Measurements from ENCODE around the gene DCUN1D3. TPM values are rescaled to one million over a fixed set of nuclear protein-coding genes. Genes with fewer than 3 reads are reported as not detected.

DCUN1D3 gene
- total RNA-seq, 1 donor from 2014 or later, result 4.1 TPM

DNA sequence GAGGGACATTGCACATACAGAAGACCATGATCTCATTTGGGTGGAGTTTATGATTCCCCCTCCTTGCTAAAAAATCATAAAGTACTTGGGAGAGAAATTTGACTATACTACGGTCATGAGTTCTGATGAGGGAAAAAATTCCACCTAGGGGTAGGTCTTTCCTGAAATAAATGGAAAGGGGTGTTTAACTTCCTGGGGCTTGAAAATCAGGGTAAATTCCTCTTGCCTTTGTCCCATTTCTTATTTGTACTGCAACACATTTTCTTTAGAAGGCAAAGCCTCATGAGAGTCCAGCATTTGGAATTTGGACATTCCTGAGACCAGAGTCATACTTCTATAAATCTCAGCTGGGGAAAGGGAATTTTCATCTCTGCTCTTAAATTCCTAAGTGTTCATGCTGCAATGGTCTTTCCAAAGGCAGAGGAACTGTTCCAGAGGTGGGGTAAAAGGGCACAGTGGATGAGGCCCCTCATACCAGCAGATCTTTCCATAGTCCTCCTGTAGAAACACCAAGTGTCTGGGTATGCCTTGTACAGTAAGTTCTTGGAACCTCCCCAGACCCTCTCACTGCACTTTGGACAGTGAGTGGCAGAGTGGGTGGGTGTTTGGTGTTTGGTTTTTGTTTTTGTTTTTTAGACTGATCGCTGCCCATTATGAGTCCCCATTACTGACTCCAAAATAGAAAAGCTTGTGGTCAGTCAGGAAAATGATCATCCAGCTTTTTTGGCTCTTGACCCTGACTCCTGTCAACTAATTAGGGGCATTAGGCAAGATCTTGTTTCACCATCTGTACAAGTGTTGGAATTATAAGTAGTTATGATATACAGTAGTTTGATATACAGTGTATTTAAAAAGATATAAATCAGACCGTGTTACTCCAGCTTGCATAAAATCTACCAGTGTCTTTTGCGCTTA is 6.4 kb upstream of the DCUN1D3 start:
- no peak overlapping the region for H3K27ac Mint-ChIP-seq
- ATAC-seq (ENCODE audit: low read depth), result no peak
- intact Hi-C loops (cut with micrococcal nuclease), result loop anchor here (10.0 kb wide), 1 partner anchor 52 kb away; no protein-coding TSS in a partner anchor
- TF ChIP-seq CTCF (IDR thresholded peaks at IDR 0.05), result no peak
- no peaks in the 10 kb centered on the region for H3K27me3 Mint-ChIP-seq
- DNase-seq, result no peak
- H3K4me1 Mint-ChIP-seq, result peaks cover 38% of the 10 kb centered on the region
- POLR2A ChIA-PET, result no interaction called here
- no peaks in the 10 kb centered on the region for H3K9me3 Mint-ChIP-seq
- no peak overlapping the region for H3K4me3 Mint-ChIP-seq
- peaks cover 6% of the 10 kb centered on the region for H3K36me3 Mint-ChIP-seq (ENCODE audit: low read depth)
- CTCF ChIA-PET, result interaction anchor here (1.1 kb wide), 1 partner anchor 56 kb away, joined by 3 read pairs; no protein-coding TSS in a partner anchor

DNA sequence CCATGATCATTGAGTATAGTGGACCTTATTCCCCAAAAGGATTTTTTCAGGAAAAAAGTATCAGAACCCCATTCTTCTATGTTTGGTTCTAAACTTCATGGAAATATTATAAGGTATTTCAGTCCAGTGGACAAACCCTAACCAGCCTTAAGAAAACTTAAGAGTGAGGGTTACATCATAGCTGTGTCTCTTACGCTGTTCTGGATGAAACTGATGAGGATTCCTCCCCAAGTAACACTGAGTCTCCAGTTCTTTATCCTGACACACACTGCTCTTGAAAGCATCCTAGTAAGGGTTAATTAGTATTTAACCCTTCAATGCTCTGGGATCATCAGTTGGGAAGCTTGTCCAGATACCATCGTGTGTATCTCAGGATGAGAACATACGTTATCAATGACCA is 5.4 kb upstream of the DCUN1D3 start:
- H3K36me3 Mint-ChIP-seq (ENCODE audit: low read depth), result peaks cover 16% of the 10 kb centered on the region
- H3K4me1 Mint-ChIP-seq, result peaks cover 48% of the 10 kb centered on the region
- no peak overlapping the region for H3K27ac Mint-ChIP-seq
- no peaks in the 10 kb centered on the region for H3K27me3 Mint-ChIP-seq
- TF ChIP-seq CTCF (IDR thresholded peaks at IDR 0.05), result no peak
- H3K4me3 Mint-ChIP-seq, result no peak overlapping the region
- ChIA-PET CTCF (no interaction called here), POLR2A (interaction anchor here (0.6 kb wide), 1 partner anchor 281 kb away, joined by 3 read pairs; no protein-coding TSS in a partner anchor)
- ATAC-seq (ENCODE audit: low read depth) (no peak), DNase-seq (no peak)
- intact Hi-C loops (cut with micrococcal nuclease), result loop anchor here (10.0 kb wide), 1 partner anchor 51 kb away; no protein-coding TSS in a partner anchor
- H3K9me3 Mint-ChIP-seq, result no peaks in the 10 kb centered on the region

GRCh38 chr16:20904507-20905081 is 4.4 kb upstream of the DCUN1D3 start:
- Mint-ChIP-seq H3K36me3 (ENCODE audit: low read depth) (peaks cover 20% of the 10 kb centered on the region), H3K4me3 (peak overlapping the region; percentile 62), H3K9me3 (no peaks in the 10 kb centered on the region), H3K4me1 (peaks cover 52% of the 10 kb centered on the region), H3K27ac (peak overlapping the region; percentile 80), H3K27me3 (no peaks in the 10 kb centered on the region)
- CTCF ChIA-PET, result interaction anchor here (1.4 kb wide), 1 partner anchor 29 kb away, joined by 3 read pairs; no protein-coding TSS in a partner anchor
- intact Hi-C loops (cut with micrococcal nuclease), result loop anchor here (5.0 to 10.0 kb wide), 2 partner anchors 50 to 232 kb away; no protein-coding TSS in a partner anchor
- POLR2A ChIA-PET, result interaction anchor here (0.6 to 3.2 kb wide), 6 partner anchors 14 to 997 kb away, joined by 3 to 18 read pairs (median 3); partner anchors contain the start of genes ACSM3, ERI2, REXO5 and THUMPD1
- TF ChIP-seq CTCF (IDR thresholded peaks at IDR 0.05), result no peak
- DNase-seq, result no peak
- ATAC-seq (ENCODE audit: low read depth), result peak; percentile 11

DNA sequence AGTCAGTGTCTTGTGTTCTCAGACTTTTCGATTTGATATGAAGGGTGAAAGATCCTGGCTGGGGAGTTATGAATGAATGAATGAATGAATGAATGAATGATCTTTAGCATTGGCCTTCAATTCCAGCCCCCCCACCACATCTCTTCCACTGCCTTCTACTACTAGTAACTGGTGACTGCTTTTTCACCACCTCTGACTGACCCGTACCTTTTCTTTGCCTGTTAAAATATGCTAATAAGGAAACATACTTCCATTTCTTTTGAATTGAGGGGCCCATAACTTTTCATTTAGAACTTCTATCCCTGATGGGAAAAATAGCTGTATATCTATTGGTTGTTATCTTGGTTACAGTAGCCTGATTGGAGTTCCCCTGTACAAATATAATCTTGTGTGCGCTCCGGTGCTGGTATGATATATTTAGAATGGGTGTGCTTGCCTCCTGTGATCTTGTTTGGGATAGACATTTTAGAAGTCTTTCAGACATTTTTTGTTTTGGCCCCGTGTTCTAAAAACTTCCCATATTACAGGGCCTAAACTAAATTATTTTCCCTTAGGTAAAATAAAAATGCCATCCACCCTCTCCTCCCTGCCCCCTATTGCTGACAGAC is 3.8 kb upstream of the DCUN1D3 start:
- ChIA-PET CTCF (interaction anchor here (1.4 kb wide), 1 partner anchor 28 kb away, joined by 3 read pairs; no protein-coding TSS in a partner anchor), POLR2A (interaction anchor here (0.6 to 3.2 kb wide), 6 partner anchors 14 to 997 kb away, joined by 3 to 18 read pairs (median 3); partner anchors contain the start of genes ACSM3, ERI2, REXO5 and THUMPD1)
- Mint-ChIP-seq H3K9me3 (no peaks in the 10 kb centered on the region), H3K4me3 (peak overlapping the region; percentile 62), H3K27ac (peak overlapping the region; percentile 80), H3K4me1 (peaks cover 58% of the 10 kb centered on the region), H3K27me3 (no peaks in the 10 kb centered on the region), H3K36me3 (ENCODE audit: low read depth) (peaks cover 20% of the 10 kb centered on the region)
- intact Hi-C loops (cut with micrococcal nuclease), result loop anchor here (5.0 to 10.0 kb wide), 2 partner anchors 49 to 232 kb away; no protein-coding TSS in a partner anchor
- ATAC-seq (ENCODE audit: low read depth), result no peak
- TF ChIP-seq CTCF (IDR thresholded peaks at IDR 0.05), result no peak
- no peak for DNase-seq

Data from activated B cell treated with CpG ODN at 0.5 μM for 24 hours (primary cell).